LHCN-M2 (cell line): ENCODE data around the gene MACROD2. TPM values are rescaled to one million over a fixed set of nuclear protein-coding genes. Genes with fewer than 3 reads are reported as not detected.
"Not testable (repeated sequence)": the region's sequence is repeated elsewhere in the genome, so short reads cannot be mapped to it uniquely, and the experiment has no call there.

Experiments used
- DNase-seq: peaks from one replicate; pipeline ENCODE4 v3.0.0-alpha.2; 2012; ENCODE audit warnings: low read depth
- total RNA-seq: library from RNA; depleted of rRNA; stranded (reverse); fragments of >200 nt; gene quantifications from 2 replicates; pipeline ENCODE4 v1.2.3, GENCODE V29; 2014

Gene MACROD2
- total RNA-seq, 1 experiment from 2014 or later = 1.1 TPM

GRCh38 chr20:15077733-15078250, 1082.5 kb downstream of the MACROD2 start:
- DNase-seq = no peak

DNA sequence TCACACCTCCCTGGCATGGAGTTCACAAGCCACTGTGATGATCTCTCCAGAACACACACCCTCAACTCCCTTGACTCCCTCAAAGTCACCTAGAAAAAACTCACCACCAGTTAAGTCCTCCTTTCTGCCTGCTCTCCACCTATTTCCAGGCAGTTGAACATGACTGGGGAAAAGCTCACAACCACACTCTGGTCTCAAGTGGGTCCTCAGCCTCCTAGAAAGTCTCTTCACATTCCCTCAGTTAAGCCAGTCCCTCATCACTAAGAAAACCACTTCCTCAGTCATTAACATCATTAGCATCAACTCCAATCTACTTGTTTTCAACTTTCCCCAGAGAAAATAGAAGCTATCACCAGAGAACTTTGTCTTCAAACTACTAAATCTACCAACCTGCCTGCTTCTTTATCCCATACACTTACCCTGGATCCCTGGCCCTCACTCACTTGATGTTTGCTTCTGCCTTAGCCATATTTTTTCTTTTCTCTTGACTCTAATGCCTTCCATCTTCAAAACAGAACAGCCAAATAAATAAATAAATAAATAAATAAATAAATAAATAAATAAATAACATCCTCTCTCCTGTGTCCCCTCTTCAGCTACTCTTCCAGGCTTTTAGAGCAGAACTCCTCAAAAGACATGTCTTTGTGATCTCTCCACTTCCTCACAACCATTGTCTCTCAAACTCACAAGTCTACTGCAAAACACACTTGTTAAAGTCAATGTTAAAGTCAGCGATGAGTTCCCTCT, 1084.5 kb downstream of the MACROD2 start:
- no peak for DNase-seq

GRCh38 chr20:15081261-15081660, 1085.9 kb downstream of the MACROD2 start:
- no peak for DNase-seq

DNA sequence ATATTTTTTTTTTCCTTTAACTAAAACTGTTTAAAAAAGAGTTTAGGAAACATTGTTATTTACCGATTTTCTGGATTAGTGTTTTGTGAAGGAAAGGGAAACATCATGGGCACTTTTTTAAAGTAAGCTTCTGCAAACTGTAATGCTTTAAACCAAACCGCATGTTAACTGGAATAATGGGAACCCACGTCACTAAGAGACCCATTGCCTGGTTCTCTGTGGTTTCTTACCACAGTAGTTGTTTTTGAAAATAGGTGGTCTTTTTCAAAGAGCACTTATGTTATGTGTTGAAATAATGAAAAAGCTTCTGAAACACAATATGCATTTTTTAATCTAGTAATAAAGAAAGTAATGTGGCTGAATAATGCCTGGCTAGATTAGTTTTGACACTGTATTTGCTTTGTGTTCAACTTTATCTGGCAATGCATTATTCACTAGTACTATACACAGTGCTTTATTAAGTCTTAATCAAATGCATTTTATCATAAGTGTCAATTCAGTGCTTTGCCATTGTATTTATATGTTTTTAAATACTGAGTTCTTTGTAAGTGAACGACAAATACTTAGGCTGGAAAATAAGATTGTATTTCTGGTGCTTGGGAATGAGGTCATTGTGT, 1096.2 kb downstream of the MACROD2 start:
- DNase-seq = no peak

- DNase-seq = no peak
Measured at GRCh38 chr20:15098351-15098750, 1103.0 kb downstream of the MACROD2 start.

- no peak for DNase-seq
Measured at GRCh38 chr20:15099130-15099529, 1103.8 kb downstream of the MACROD2 start.

DNA sequence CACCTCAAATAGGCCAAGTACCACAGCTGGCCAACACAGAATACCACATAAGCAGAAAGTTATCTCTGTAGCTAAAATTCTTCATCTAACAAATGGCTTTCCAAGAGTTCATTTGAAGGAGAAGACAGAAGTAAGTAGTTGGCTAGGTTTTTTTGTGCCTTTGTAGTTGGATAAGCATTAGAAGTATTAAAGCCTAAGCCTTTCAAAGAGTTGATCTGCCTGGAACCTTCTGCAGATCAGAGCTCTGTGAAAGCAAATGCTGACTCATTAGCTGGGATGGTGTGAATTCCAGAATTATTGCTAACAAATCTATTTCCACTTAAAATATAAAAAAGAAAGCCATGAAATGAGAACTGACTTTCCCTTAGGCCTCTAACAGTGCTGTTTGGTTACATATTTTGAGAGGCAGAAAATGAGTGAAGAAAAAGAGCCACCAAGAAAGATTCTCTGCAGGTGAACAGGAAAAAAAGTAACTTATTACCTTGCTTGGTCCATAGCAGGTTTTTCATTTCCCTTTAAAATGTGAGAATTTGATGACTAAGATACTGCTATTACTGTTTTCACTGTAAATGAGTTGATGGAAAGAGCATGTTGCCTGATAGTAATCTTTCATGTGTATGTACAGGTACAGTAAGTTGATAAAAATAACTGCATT, 1105.3 kb downstream of the MACROD2 start:
- DNase-seq = peak; percentile 28

- no peak for DNase-seq
Measured at GRCh38 chr20:15107931-15108330, 1112.6 kb downstream of the MACROD2 start.

GRCh38 chr20:15109494-15109893, 1114.2 kb downstream of the MACROD2 start:
- DNase-seq = no peak

DNA sequence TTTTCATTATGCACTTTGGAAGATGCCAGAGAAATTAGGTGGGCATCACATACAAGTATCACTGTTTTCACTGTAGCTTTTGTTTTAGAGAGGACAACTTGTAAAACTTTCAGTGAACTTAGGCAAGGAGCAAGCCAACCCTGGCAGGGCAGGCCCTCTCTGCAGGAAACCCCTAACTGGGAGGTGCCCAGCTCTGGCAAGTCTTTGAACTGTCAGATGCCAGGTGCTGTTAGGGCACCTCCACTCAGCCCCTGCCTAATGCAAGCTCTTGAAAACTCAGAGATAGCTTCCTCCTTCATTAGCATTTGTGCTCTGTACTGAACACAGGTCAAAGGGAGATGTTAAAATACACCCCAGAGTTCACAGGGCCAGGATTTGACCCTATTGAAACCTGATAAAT, 1116.3 kb downstream of the MACROD2 start:
- no peak for DNase-seq

- no peak for DNase-seq
Measured at GRCh38 chr20:15113144-15113773, 1117.9 kb downstream of the MACROD2 start.

DNA sequence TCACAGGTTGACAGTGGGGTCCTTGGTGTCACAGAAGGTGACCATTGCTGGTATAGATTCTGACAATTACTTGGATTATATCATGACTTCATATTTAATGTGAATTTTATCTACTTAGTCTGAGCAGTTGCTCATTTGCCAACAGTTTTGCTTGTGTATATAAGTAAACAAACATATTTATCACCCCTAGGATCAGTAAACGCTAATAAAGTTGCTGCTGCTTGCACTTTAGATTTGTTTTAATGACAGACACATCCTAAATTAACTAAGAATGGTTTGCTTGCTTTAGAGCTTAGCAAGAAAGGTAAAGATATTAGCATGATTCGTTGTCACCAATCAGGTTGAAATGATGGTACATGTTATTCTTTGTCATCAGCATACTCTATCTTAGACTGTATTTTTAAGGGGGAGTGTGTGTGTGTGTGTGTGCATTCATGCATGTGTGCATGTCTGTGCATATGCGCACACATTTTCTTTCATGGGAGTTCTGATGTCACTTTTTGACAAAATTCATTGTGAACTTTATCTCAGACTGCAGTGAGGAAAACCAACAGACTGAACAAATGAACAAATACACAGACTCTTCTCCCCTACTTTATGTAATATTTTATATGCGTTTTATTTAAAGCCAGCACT, 1124.7 kb downstream of the MACROD2 start:
- DNase-seq = no peak

DNA sequence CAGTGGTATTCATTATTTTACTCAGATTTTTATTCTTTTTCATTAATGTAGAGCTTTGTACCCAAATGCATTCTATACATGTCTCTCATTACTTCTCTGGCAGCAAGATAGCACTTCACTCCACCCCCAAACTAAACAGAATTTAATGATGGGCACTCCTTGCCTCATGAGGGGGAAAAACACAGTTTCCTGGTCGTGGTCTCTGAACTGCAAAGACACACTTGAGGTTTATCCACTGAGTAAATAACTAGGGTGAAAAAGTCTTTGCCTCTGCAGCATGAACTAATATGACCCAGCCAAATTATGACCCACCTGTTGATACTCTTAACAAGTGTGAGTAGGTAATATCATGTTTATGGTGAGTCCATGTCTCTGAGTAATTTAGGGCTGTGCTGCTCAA, 1127.3 kb downstream of the MACROD2 start:
- no peak for DNase-seq

- DNase-seq = no peak
Measured at GRCh38 chr20:15131176-15131575, 1135.9 kb downstream of the MACROD2 start.

DNA sequence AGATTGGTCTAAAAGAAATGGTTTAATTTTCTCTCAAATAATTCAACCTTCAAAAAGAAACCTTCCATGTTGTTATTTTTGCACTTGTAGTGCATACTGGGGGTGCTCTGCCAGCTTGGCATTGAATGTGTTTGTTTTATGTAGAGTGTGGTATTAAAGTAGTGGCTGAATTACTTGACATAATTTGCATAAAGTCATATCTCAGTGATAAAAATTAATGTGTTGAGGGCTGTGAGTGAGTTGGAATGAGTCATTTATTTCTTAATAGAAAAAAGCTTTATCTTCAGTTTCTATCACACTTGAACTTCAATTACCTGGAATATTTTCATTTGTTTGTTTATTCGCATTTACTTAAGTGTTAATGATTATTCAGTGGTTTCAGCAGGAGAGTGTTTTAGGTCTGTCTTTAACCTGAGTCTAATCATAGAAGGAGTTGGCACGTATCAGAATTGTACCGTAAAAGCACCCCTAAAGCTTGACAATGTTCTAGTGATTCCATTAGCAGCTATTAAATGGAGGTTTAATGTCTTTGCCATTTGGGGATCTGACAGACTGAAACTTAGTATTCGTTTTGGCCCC, 1143.3 kb downstream of the MACROD2 start:
- DNase-seq = no peak

DNA sequence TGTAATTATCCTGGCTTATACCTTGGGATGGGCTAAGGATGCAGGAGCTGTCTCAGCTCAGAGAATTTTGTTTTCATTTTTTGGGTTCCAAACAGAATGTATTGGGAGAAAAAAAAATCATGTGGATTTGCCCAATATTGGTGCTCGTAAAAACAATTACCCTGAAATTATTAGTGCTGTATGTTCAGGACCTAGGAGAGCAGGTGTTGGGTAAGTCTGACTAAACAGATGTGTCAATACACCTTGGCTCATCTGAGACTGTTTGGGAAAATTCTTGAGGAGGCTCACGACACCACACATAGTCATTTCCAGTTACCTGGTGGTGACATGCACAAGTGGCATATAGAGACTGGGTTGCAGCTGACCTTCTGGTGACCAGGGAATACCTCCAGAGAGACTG, 1144.2 kb downstream of the MACROD2 start:
- DNase-seq = no peak

- no peak for DNase-seq
Measured at GRCh38 chr20:15140286-15140685, 1145.0 kb downstream of the MACROD2 start.

- not testable (repeated sequence) for DNase-seq
Measured at GRCh38 chr20:15140940-15141339, 1145.6 kb downstream of the MACROD2 start.

- DNase-seq = no peak
Measured at GRCh38 chr20:15141861-15142260, 1146.5 kb downstream of the MACROD2 start.

- DNase-seq = no peak
Measured at GRCh38 chr20:15143478-15143877, 1148.2 kb downstream of the MACROD2 start.

- DNase-seq = no peak
Measured at GRCh38 chr20:15144916-15145315, 1149.6 kb downstream of the MACROD2 start.
